ENCODE results near the gene PPP1CC. TPM values are rescaled to one million over a fixed set of nuclear protein-coding genes. Genes with fewer than 3 reads are reported as not detected.

PPP1CC gene
- total RNA-seq, 2 donors from 2014 or later = 140 to 143 TPM

DNA sequence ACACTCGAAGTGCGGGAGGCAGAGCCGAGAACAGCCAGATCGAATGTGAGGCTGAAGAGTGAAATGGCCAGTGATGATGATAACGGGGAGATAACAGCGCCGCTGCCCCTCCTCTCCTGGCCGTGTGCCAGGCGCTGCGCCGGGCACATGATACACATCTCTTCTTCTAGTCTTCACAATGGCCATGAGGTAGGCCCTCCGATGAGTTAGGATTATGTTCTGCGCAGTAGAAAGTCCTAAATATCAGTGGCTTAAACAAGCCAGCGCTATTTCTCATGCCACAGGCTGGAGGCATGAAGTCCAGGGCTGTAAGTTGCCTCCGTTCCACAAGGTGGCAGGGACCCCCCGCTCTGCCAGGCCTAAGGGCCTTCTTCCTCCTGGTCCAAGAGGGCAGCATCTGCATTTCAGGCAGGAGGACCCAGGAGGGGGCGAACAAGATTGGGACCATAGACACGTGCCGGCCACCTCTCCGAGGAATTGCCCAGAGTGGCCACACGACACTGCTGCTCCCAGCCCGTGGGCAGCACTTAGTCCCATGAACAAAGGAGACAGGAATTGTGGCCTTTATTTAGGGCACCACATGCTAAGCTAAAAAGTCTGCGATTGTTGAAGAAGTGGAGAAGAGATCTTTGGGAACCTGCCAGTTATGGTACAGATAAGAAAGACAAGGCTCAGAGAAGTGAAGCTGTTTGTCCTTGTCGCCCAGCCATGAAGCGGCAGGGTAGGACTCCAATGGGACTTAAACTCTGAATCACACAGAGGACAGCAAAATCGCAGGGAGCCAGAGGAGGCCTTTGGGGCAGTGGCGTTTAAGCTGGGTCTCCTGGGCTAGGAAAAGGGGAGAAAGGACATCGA, 42.9 kb downstream of the PPP1CC start:
- ATAC-seq = no peak
- Mint-ChIP-seq H3K4me1 (ENCODE audit: low read depth in 2 of 2) (peaks cover 3 to 12% of the 10 kb centered on the region in 2 donors), H3K4me3 (no peak overlapping the region), H3K9me3 (no peaks in the 10 kb centered on the region), H3K36me3 (no peaks in the 10 kb centered on the region), H3K27ac (no peak overlapping the region), H3K27me3 (no peaks in the 10 kb centered on the region)
- DNase-seq (ENCODE audit: low spot score) = no peak

DNA sequence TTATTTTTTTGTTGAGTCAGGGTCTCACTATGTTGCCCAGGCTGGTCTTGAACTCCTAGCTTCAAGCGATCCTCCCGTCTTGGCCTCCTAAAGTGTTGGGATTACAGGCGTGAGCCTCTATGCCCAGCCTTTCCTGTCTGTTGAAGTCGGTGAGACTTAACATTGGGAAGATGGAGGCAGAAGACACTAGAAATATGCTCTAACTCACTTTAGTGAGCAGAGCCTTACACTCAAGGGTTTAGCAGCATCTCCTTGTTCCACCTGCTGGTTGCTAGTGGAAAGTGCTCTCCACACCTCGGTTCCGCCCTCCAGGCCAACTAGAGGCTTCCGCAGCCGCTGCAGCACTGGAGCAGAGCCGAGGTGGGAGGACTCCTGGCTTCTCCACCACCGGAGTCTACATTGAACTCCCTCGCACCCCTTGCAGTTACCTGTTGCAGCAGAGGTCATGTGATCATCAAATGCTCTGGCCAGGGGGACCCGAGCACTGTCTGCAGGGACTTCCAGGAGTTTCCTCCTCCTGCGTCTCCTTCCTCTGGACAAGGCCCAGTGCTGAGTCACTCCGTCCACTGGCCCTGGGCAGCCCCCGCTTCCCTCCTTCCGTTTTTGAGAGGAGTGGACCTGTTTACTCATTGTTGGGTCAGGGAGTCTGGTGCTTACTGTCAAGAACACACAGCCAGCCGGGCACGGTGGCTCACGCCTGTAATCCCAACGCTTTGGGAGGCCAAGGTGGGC, 44.4 kb downstream of the PPP1CC start:
- Mint-ChIP-seq H3K36me3 (no peaks in the 10 kb centered on the region), H3K9me3 (no peaks in the 10 kb centered on the region), H3K4me1 (ENCODE audit: low read depth in 2 of 2) (peaks cover 3 to 12% of the 10 kb centered on the region in 2 donors), H3K27me3 (no peaks in the 10 kb centered on the region), H3K4me3 (no peak overlapping the region), H3K27ac (no peak overlapping the region)
- peak; percentile 91 to 93 for ATAC-seq
- DNase-seq (ENCODE audit: low spot score) = peak; percentile 79

DNA sequence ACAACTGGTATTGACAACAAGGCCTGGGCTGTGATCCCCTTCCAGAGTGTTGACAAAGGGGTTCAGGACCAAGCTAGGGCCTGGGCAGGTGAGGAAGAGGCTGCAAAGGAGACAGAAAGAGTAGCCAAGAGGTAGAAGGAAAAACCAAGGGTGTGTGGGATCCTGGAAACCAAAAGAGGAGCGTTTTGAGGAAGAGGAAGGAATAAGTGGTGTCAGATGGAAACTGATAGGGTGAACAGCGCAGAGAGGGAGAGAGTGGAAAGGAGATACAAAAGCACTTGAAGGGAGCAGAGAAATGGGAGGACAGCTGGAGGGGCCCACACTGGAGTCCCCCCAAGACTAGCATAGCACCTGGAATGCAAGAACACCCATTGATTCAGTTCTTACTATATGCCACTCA, 45.5 kb downstream of the PPP1CC start:
- peak overlapping the region in 1 of 2 donors; percentile 21 for H3K27ac Mint-ChIP-seq

DNA sequence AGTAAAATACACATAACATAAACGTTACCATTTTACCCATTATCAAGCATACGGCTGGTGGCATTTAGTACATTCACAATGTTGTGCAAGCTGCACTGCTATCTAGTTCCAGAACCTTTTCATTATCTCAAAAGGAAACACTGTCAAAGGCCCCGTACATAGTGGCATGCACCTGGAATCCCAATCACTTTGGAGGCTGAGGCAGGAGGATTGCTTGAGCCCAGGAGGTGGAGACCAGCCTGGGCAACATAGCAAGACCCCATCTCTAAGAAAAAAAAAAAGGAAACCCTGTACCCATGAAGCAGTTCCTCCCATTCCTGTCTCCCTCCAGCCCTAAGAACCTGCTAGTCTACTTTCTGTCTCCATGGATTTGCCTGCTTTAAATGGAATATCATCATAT, 46.4 kb downstream of the PPP1CC start:
- Mint-ChIP-seq H3K4me1 (ENCODE audit: low read depth in 2 of 2) (peaks cover 9 to 12% of the 10 kb centered on the region in 2 donors), H3K36me3 (no peaks in the 10 kb centered on the region), H3K27ac (peak overlapping the region in 1 of 2 donors; percentile 21), H3K4me3 (no peak overlapping the region), H3K9me3 (no peaks in the 10 kb centered on the region), H3K27me3 (no peaks in the 10 kb centered on the region)
- ATAC-seq (no peak), DNase-seq (ENCODE audit: low spot score) (no peak)

More for the DNA sequence above, 45.5 kb downstream of the PPP1CC start:
- H3K4me1 Mint-ChIP-seq (ENCODE audit: low read depth in 2 of 2) = peaks cover 3 to 12% of the 10 kb centered on the region in 2 donors
- no peaks in the 10 kb centered on the region for H3K9me3 Mint-ChIP-seq
- no peaks in the 10 kb centered on the region for H3K36me3 Mint-ChIP-seq
- H3K4me3 Mint-ChIP-seq = no peak overlapping the region
- no peaks in the 10 kb centered on the region for H3K27me3 Mint-ChIP-seq
- DNase-seq (ENCODE audit: low spot score) (no peak), ATAC-seq (no peak)

DNA sequence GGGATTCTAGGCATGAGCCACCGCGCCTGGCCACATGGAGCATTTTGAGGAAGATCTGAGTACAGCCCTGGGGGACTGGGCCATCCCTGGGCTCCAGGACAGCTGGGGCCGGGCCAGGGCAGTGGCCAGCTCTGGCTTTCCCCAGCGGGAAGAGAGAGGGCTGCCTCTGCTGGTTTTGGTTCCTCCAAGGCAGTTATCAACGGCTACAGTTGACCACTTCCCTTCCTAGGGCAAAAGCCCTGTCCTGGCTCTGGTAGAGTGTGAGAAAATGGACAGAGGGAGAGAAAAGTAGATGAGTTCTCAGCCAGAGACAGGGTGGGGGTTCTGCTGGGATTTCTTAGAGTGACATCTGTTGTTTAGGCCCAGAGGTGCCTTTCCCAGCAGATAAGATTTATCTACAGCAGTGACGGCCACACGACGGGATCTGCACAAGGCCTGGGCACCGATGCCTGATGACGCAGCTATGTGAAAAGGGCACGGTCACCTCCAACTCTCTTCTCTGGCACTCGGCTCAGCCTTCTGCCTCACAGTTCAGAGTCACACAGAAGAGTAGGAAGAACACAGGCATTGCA, 48.3 kb downstream of the PPP1CC start:
- H3K4me3 Mint-ChIP-seq = no peak overlapping the region
- ATAC-seq (no peak), DNase-seq (ENCODE audit: low spot score) (no peak)
- H3K9me3 Mint-ChIP-seq = no peaks in the 10 kb centered on the region
- peaks cover 17 to 24% of the 10 kb centered on the region in 2 donors for H3K4me1 Mint-ChIP-seq (ENCODE audit: low read depth in 2 of 2)
- H3K27ac Mint-ChIP-seq = peak overlapping the region in 1 of 2 donors; percentile 19
- H3K27me3 Mint-ChIP-seq = no peaks in the 10 kb centered on the region
- no peaks in the 10 kb centered on the region for H3K36me3 Mint-ChIP-seq

DNA sequence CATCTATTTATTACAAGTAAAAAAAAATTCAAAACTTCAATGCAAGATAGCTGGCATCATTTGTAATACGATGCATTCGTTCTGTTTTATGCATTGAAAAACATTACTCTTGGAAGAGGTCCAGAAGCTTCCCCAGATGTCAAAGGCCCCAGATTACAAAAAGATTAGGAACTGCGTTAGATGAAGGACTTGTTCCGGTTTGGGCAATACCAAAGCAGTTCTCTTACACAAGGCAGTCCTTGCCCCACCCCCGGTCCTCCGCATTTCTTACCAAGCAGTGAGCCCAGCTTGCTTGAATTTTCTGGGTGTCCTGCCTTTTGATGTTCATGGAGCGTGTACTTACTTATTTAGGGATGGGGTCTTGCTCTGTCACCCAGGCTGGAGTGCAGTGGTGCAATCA, 49.0 kb downstream of the PPP1CC start:
- H3K36me3 Mint-ChIP-seq = no peaks in the 10 kb centered on the region
- ATAC-seq (no peak), DNase-seq (ENCODE audit: low spot score) (no peak)
- H3K4me3 Mint-ChIP-seq = no peak overlapping the region
- H3K9me3 Mint-ChIP-seq = no peaks in the 10 kb centered on the region
- H3K27me3 Mint-ChIP-seq = no peaks in the 10 kb centered on the region
- H3K4me1 Mint-ChIP-seq (ENCODE audit: low read depth in 2 of 2) = peaks cover 19 to 25% of the 10 kb centered on the region in 2 donors
- no peak overlapping the region for H3K27ac Mint-ChIP-seq

DNA sequence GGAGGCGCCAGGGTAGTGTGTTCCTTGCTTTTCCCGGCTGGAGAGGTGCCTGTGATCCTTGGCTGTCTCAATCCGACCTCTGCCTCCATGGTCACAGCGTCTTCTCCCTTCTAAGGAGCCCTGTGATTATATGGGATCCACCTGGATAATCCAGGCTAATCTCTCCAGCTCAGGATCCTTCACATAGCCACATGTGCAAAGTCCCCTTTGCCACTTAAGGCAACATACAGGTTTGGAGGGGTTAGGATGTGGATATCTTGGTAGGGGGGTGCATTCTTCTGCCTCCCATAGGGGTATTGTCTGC, 52.6 kb downstream of the PPP1CC start:
- Mint-ChIP-seq H3K27ac (peak overlapping the region; percentile 65 to 76), H3K27me3 (peaks cover 0 to 3% of the 10 kb centered on the region in 2 donors), H3K9me3 (no peaks in the 10 kb centered on the region), H3K4me3 (peak overlapping the region; percentile 75), H3K4me1 (ENCODE audit: low read depth in 2 of 2) (peaks cover 32 to 36% of the 10 kb centered on the region in 2 donors), H3K36me3 (no peaks in the 10 kb centered on the region)
- DNase-seq (ENCODE audit: low spot score) (no peak), ATAC-seq (no peak)

DNA sequence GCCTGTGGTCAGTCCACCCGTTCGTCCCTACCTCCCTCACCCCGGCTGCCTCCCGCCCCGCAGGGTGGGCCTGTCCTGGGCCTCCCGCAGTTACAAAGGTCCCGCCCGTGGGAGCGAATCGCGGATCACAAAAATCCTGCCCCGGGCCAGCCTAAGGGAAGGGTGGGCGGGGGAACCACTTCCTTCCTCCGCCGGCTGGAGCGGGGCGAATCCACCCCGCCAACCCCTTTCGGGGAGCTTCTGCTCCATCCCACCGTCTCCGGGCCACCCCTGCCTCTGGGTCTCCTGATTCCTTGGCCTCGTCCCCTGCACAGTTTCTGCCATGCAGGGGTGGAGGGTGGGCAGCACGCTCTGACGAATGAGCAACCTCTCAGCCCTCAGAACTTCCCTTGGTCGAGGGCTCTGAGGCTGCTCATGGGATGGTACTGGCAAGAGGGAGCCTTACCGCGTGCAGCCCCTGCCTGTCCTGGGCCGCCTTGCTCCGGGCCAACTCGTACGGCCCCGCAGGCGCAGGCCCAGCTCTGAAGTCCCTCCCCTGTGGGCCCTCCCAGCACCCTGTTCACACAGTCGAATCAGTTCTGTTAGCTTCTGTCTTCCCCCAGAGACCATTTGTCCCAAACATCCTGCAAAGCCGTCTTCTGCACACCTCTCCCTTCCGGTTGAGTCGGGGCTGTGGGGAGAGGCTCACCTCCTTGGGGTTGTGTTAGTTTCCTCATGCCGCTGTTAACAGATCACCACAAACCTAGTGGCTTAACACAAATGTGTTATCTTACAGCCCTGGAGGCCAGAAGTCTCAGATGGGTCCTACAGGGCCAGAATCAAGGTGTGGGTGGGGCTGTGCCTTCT, 53.2 kb downstream of the PPP1CC start:
- peak overlapping the region; percentile 75 for H3K4me3 Mint-ChIP-seq
- DNase-seq (ENCODE audit: low spot score) (no peak), ATAC-seq (peak; percentile 70 to 79)
- peaks cover 0 to 3% of the 10 kb centered on the region in 2 donors for H3K27me3 Mint-ChIP-seq
- no peaks in the 10 kb centered on the region for H3K9me3 Mint-ChIP-seq
- H3K4me1 Mint-ChIP-seq (ENCODE audit: low read depth in 2 of 2) = peaks cover 32 to 41% of the 10 kb centered on the region in 2 donors
- H3K36me3 Mint-ChIP-seq = no peaks in the 10 kb centered on the region
- H3K27ac Mint-ChIP-seq = peak overlapping the region; percentile 65 to 76

DNA sequence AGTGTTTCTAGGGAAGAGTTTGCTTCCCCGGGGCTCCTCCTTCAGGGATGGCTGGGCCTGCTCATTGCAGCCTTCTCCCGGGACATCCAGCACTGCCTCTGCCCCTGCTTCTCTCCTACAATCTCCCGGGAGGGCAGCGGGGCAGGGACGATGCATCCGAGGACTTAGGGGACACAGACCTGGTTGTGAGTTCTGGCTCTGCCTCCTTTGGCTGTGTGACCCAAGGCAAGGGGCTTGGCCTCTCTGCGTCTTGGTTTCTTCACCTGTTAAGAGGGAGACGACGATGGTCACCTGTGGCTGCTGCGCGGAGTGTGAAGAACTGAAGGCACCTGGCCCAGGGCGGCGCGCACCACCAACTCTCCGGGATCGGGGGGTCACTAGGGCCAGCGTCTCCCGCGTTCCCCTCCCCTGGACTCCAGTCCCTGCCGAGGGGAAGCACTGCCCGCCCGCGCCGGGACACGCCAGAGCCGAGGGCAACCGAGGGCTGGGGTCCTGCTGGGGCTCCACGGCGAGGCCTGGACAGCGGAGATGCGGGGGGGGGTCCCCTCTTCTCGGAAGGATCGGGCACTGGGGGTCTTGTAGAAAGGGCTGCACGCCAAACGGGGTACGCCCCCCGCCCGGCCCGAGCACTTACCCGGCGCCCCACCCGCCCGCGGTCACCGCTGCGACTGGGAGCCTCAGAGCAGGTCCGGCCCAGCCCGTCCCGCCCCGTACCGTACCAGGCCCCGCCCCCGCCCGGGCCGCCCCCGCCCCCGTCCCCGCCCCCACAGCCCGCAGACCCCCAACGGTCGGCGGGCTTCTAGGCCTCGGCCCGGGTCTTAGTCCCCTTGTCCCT, 54.0 kb downstream of the PPP1CC start, which contains the start of gene HVCN1:
Gene HVCN1 (minus strand): TSS at position 670 of the 835 bp plus-strand sequence. CDS start 5,870 bp downstream, outside the sequence.
- Mint-ChIP-seq H3K4me3 (peak within 1 kb of the TSS; percentile 75), H3K9me3 (no peaks in the 10 kb centered on the region), H3K4me1 (ENCODE audit: low read depth in 2 of 2) (peaks cover 35 to 46% of the 10 kb centered on the region in 2 donors), H3K27me3 (peaks cover 0 to 3% of the 10 kb centered on the region in 2 donors), H3K27ac (peak within 1 kb of the TSS; percentile 65 to 76), H3K36me3 (no peaks in the 10 kb centered on the region)
- ATAC-seq (peak; percentile 81 to 85), DNase-seq (ENCODE audit: low spot score) (peak; percentile 74)

DNA sequence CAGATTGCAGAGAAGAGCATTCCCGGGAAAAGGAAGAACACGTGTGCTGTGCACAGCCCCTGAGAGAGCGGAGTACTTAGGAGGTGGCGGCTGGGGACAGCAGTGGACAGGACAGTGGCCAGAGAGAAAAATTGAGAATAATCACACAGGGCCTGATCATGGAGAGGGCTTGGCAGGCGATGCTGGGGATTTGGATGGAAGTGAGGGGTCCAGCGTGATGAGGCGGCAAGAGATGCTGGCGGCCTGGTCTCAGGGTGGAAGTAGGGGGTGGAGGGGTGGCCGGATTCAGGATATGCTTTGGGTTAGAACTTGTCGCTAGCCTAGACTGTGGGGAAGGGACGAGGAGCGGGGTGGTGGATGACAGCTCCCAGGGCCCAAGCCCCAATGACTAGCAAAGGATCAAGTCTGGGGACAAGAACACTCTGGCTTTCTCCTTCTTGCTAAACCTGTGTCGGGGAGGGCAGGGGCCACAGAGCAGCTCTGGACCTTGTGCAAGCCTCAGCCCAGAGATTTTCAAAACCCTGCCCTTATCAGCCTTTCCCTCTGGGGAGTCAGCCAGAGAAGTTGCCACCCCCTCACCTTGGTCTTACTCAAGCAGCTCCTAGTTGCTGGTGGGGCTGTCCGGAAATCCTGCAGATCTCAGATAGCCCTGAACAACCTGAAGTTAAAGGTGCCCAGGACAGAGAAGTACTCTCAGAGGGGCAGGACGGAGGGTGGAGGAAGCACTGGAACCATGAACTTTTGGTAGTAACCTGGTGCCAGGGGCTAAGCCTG, 55.1 kb downstream of the PPP1CC start:
- Mint-ChIP-seq H3K4me3 (peak overlapping the region; percentile 73), H3K27ac (peak overlapping the region; percentile 27 to 43), H3K36me3 (no peaks in the 10 kb centered on the region), H3K27me3 (peaks cover 0 to 3% of the 10 kb centered on the region in 2 donors), H3K4me1 (ENCODE audit: low read depth in 2 of 2) (peaks cover 35 to 46% of the 10 kb centered on the region in 2 donors), H3K9me3 (no peaks in the 10 kb centered on the region)
- no peak for ATAC-seq
- no peak for DNase-seq (ENCODE audit: low spot score)

DNA sequence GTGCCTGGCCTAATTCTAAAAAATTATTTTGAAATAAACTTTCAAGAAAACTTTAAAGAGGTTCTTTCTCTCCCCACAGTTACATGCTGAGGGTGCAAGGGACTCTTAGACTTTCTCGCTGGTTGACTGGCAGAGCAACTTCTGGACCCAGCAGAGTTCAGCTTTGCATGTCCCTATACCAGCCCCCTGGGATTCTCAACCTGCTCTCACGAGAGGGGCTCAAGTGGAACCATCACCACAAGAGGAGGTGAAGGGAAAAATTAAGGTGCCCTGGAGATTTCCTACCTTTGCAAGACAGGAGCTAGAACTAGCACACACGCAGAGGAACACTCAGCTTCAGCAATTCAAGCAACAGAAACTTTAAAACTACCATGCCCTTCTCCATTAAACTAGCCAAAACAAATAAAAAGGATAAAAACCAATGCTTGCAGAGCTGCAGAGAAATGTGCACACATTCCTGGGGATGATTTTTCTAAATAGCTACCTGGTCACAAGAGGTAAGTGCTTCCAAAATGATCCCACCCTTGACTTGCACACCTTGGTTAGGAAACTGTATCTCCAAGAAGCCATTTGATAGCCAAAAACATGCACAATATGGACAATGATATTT, 56.3 kb downstream of the PPP1CC start:
- Mint-ChIP-seq H3K4me3 (peak overlapping the region; percentile 73), H3K27ac (peak overlapping the region in 1 of 2 donors; percentile 27)
- ATAC-seq = no peak

More for the DNA sequence above, 56.3 kb downstream of the PPP1CC start:
- H3K4me1 Mint-ChIP-seq (ENCODE audit: low read depth in 2 of 2) = peaks cover 29 to 51% of the 10 kb centered on the region in 2 donors
- no peaks in the 10 kb centered on the region for H3K9me3 Mint-ChIP-seq
- H3K27me3 Mint-ChIP-seq = peaks cover 0 to 3% of the 10 kb centered on the region in 2 donors
- no peaks in the 10 kb centered on the region for H3K36me3 Mint-ChIP-seq
- no peak for DNase-seq (ENCODE audit: low spot score)

All from natural killer cell treated with Interleukin-12 subunit alpha and Interleukin-12 subunit beta and Interleukin-15 and Interleukin-18, amount 100 ng/mL, for 72 hours (primary cell).